ENCODE results near the gene CTSA.
"Not testable (repeated sequence)": the region's sequence is repeated elsewhere in the genome, so short reads cannot be mapped to it uniquely, and the experiment has no call there.

The CTSA gene

DNA sequence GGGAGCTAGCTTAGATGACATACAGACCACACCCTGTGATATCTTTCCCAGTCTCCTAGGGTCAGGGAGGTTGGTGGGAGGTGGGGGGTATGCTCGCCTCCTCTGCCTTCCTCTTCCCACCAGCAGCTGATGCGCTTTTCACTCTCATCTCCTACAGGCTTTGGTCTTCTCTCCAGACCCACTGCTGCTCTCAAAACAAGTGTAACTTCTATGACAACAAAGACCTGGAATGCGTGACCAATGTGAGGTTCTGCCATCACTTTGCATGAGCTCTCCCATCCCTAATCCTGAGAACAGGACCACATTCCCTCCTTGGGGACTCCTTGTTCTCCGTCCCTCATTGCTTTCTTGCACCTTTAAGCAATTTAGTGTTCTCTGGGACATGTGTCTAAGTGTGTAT lies 2.7 kb downstream of the CTSA start:
- Mint-ChIP-seq H3K36me3 (ENCODE audit: insufficient read depth) (peaks cover 31% of the 10 kb centered on the region), H3K27ac (peak overlapping the region; percentile 9 to 92), H3K4me3 (peak overlapping the region in 1 of 2 donors; percentile 94), H3K27me3 (no peaks in the 10 kb centered on the region), H3K4me1 (ENCODE audit: low read depth in 2 of 2) (peaks cover 18 to 34% of the 10 kb centered on the region in 2 donors), H3K9me3 (no peaks in the 10 kb centered on the region)
- DNase-seq (no peak), ATAC-seq (replicated peaks) (no peak)

DNA sequence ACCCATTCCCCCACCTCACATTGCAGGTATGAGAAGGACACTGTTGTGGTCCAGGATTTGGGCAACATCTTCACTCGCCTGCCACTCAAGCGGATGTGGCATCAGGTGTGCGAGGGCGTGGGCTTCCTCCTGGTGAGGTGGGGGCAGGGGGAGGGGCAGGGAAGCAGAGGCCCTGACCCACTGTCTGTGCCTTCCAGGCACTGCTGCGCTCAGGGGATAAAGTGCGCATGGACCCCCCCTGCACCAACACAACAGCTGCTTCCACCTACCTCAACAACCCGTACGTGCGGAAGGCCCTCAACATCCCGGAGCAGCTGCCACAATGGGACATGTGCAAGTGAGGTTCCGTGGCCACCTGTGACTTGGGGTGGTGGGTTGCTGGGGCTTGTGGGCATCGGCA lies 3.7 kb downstream of the CTSA start:
- DNase-seq (no peak), ATAC-seq (replicated peaks) (no peak)
- peak overlapping the region in 1 of 2 donors; percentile 29 for H3K4me3 Mint-ChIP-seq
- H3K9me3 Mint-ChIP-seq, result no peaks in the 10 kb centered on the region
- H3K4me1 Mint-ChIP-seq (ENCODE audit: low read depth in 2 of 2), result peaks cover 18 to 30% of the 10 kb centered on the region in 2 donors
- peak overlapping the region in 1 of 2 donors; percentile 62 for H3K27ac Mint-ChIP-seq
- no peaks in the 10 kb centered on the region for H3K27me3 Mint-ChIP-seq
- H3K36me3 Mint-ChIP-seq (ENCODE audit: insufficient read depth), result peaks cover 31% of the 10 kb centered on the region

DNA sequence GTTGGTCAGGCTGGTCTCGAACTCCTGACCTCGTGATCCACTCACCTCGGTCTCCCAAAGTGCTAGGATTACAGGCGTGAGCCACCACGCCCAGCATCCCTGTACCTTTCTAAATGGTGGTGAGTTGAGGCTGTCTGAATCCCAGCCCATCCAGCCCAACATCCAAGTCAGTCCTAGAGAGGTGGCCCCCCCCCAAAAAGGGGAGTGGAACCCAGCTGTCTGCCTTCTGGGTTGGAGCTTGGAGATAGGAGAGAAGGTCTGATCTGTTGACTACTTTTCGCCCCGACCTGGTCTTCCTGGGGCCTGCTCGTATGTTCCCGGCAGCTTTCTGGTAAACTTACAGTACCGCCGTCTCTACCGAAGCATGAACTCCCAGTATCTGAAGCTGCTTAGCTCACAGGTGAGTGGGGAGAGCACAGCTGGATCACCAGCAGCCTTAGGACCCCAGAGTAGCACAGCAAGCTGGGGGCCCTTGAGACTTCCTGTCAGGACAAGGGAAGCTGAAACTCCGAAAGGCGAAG lies 5.6 kb downstream of the CTSA start:
- no peak for DNase-seq
- H3K36me3 Mint-ChIP-seq (ENCODE audit: insufficient read depth), result peaks cover 18% of the 10 kb centered on the region
- H3K27me3 Mint-ChIP-seq, result no peaks in the 10 kb centered on the region
- no peak for ATAC-seq (replicated peaks)
- H3K9me3 Mint-ChIP-seq, result no peaks in the 10 kb centered on the region
- H3K4me3 Mint-ChIP-seq, result no peak overlapping the region
- H3K27ac Mint-ChIP-seq, result no peak overlapping the region
- H3K4me1 Mint-ChIP-seq (ENCODE audit: low read depth in 2 of 2), result peaks cover 14 to 23% of the 10 kb centered on the region in 2 donors

DNA sequence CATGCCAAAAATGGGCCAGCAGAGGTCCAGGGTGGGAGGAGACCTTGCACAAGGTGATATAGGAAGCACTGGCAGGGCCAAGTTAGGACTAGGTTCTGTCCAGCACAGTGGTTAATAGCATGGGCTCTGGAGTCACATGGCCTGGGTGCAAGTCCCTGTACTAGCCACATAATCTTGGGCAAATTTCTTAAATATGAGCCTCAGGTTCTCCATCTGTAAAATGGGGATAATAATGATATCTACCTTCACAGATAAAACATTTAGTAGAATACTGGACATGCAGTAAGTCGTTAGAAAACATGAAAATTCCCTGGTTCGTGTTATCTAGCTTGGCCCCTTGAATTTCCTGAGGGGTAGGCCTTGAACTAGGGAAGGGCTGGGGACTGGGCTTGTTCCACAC lies 6.2 kb downstream of the CTSA start:
- DNase-seq (no peak), ATAC-seq (replicated peaks) (no peak)
- no peaks in the 10 kb centered on the region for H3K9me3 Mint-ChIP-seq
- no peak overlapping the region for H3K27ac Mint-ChIP-seq
- H3K36me3 Mint-ChIP-seq (ENCODE audit: insufficient read depth), result peaks cover 13% of the 10 kb centered on the region
- no peaks in the 10 kb centered on the region for H3K27me3 Mint-ChIP-seq
- no peak overlapping the region for H3K4me3 Mint-ChIP-seq
- peaks cover 11 to 18% of the 10 kb centered on the region in 2 donors for H3K4me1 Mint-ChIP-seq (ENCODE audit: low read depth in 2 of 2)

DNA sequence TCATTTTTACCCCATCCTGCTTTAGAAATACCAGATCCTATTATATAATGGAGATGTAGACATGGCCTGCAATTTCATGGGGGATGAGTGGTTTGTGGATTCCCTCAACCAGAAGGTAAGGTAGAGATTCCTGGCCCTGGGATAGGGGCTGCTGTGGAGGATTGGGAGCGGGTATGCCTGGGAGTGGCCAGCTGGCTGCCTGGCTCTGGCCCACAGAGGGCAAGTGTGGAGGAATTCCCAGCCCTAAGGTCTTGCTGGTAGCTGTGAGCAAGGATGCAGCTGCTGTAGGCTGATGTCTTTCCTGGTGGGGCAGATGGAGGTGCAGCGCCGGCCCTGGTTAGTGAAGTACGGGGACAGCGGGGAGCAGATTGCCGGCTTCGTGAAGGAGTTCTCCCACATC lies 6.6 kb downstream of the CTSA start:
- Mint-ChIP-seq H3K36me3 (ENCODE audit: insufficient read depth) (peaks cover 9% of the 10 kb centered on the region), H3K9me3 (no peaks in the 10 kb centered on the region), H3K27ac (no peak overlapping the region), H3K4me1 (ENCODE audit: low read depth in 2 of 2) (peaks cover 7 to 13% of the 10 kb centered on the region in 2 donors), H3K27me3 (no peaks in the 10 kb centered on the region), H3K4me3 (no peak overlapping the region)
- no peak for ATAC-seq (replicated peaks)
- DNase-seq, result no peak

DNA sequence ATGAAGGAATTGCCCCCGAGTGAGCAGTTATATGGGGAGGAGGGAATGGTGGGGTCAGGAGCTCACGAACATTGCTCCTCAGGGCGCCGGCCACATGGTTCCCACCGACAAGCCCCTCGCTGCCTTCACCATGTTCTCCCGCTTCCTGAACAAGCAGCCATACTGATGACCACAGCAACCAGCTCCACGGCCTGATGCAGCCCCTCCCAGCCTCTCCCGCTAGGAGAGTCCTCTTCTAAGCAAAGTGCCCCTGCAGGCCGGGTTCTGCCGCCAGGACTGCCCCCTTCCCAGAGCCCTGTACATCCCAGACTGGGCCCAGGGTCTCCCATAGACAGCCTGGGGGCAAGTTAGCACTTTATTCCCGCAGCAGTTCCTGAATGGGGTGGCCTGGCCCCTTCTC lies 7.2 kb downstream of the CTSA start:
- Mint-ChIP-seq H3K36me3 (ENCODE audit: insufficient read depth) (peaks cover 3% of the 10 kb centered on the region), H3K4me3 (no peak overlapping the region), H3K9me3 (no peaks in the 10 kb centered on the region), H3K27me3 (no peaks in the 10 kb centered on the region), H3K27ac (no peak overlapping the region), H3K4me1 (ENCODE audit: low read depth in 2 of 2) (peaks cover under 1 to 8% of the 10 kb centered on the region in 2 donors)
- no peak for ATAC-seq (replicated peaks)
- DNase-seq, result no peak

DNA sequence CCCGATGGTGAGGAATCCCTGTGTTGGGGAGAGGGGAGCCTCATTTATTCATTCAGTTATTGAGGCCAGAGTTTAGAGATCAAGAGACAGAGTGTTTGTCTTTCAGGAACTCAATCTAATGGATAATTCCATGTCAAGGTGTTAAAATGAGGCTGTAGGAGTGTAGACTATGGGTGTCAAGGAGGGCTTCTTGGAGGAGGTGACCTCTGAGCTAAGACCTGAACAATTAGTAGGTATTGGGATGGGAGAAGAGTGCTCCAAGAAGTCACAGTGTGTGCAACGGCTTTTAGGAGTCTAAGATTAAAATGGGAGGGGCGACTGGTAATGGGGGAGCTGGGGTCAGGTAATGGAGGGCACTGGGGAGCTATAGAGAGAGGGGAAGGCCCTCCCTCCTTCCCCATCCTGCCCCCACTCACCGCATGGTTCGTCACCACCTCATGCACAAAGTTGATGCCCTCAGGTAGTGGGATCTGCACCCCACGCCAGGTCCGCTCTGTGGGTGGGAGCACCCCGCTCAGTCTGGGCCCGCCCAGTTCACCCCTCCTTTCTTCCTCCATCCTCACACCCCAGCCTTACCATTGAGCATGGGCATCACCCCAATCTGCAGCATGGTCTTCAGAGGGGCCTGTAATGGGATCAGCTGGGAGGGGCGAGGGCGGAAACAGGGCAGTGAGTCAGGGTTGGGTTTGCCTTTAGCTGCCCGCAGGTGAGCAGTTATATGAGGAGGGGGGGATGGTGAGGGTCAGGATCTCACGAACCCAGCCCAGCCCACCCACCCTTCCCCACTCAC lies 8.1 kb downstream of the CTSA start:
- H3K4me3 Mint-ChIP-seq, result no peak overlapping the region
- no peaks in the 10 kb centered on the region for H3K27me3 Mint-ChIP-seq
- ATAC-seq (replicated peaks) (no peak), DNase-seq (no peak)
- no peak overlapping the region for H3K27ac Mint-ChIP-seq
- no peaks in the 10 kb centered on the region for H3K9me3 Mint-ChIP-seq
- H3K36me3 Mint-ChIP-seq (ENCODE audit: insufficient read depth), result peaks cover 3% of the 10 kb centered on the region
- no peaks in the 10 kb centered on the region for H3K4me1 Mint-ChIP-seq (ENCODE audit: low read depth in 2 of 2)

DNA sequence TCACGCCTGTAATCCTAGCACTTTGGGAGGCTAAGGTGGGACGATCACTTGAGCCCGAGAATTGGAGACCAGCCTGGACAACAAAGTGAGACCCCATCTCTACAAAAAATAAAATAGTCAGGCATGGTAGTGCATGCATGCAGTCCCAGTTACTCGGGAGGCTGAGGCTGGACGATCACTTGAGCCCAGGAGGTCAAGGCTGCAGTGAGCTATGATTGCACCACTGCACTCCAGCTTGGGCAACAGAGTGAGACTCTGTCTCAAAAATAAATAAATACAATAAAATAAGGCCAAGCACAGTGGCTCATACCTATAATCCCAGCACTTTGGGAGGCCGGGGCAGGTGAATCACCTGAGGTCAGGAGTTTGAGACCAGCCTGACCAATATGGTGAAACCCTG lies 10.2 kb downstream of the CTSA start:
- not testable (repeated sequence) for ATAC-seq (replicated peaks); H3K4me1 Mint-ChIP-seq (ENCODE audit: low read depth in 2 of 2); H3K9me3 Mint-ChIP-seq; DNase-seq; H3K27me3 Mint-ChIP-seq; H3K27ac Mint-ChIP-seq; H3K4me3 Mint-ChIP-seq; H3K36me3 Mint-ChIP-seq (ENCODE audit: insufficient read depth)

DNA sequence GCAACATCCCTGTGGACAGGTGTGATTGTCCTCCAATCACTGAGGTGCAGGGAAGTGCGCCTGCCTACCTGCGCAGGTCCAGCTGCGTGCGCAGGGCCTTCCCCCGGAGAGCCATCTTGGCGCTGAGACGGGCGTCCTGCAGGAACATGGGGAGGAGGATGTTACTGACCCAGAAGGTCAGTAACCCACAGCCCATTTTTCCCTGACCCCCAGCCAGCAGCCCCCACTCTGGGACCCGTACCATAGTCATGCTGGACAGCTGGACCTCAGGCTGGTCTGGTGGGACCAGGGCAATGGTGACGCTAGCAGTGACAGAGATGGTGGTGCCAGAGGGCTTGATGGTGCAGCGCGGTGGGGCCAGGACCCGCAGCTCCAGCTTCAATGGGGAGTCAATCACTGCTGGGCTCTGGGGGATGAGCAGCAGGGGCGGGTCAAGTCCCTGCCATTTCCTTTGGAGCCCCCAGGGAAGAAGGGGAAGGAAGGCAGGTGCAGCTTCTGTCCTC lies 11.1 kb downstream of the CTSA start:
- ATAC-seq (replicated peaks) (no peak), DNase-seq (no peak)
- Mint-ChIP-seq H3K9me3 (no peaks in the 10 kb centered on the region), H3K27me3 (no peaks in the 10 kb centered on the region), H3K36me3 (ENCODE audit: insufficient read depth) (peaks cover 3% of the 10 kb centered on the region), H3K4me3 (no peak overlapping the region), H3K27ac (no peak overlapping the region), H3K4me1 (ENCODE audit: low read depth in 2 of 2) (no peaks in the 10 kb centered on the region)

DNA sequence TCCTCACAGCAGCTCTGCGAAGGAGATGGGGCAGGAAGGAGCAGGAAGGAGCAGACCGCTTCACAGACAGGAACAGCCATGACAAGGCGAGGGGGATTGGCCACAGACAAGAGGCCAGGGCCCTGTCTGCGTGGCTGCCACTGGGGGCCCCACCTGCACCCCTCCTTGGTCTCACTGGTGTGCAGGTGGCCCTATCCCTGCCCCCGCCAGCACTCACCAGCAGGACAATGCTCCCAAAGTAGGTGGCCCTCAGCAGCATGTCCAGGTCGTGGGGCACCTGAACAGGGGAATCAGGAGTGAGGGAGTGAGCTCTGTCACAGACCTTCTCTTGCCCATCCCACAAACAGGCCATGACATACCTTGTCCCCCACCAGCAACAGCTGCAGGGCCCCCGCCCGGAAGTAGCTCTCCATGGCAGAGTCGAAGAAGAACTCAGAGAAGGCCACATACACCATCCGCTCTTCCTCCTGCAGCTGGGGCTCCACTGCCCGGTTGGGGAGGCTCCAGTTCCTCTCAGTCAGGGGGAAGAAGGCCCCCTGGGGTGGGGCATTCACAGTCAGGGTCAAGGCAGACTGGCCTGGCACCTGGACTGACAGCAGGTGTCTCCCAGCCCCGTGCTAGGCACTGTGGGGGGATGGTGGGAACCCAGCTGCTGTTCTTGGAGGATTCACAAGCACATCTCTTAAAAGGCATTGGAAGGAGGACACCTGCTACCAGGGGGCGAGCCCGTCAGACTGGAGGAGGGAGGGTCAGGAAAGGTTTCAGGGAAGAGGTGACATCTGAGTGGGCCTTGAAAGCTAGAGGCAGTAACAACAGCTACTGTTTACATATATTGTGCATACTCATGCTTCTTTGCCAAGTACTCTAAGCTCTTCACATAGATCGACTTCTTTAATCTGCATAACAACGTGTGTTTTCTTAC lies 13.7 kb downstream of the CTSA start:
- Mint-ChIP-seq H3K27me3 (no peaks in the 10 kb centered on the region), H3K4me1 (ENCODE audit: low read depth in 2 of 2) (no peaks in the 10 kb centered on the region), H3K4me3 (no peak overlapping the region), H3K9me3 (no peaks in the 10 kb centered on the region), H3K36me3 (ENCODE audit: insufficient read depth) (no peaks in the 10 kb centered on the region), H3K27ac (peak overlapping the region in 1 of 2 donors; percentile 38)
- ATAC-seq (replicated peaks), result no peak
- DNase-seq, result no peak

DNA sequence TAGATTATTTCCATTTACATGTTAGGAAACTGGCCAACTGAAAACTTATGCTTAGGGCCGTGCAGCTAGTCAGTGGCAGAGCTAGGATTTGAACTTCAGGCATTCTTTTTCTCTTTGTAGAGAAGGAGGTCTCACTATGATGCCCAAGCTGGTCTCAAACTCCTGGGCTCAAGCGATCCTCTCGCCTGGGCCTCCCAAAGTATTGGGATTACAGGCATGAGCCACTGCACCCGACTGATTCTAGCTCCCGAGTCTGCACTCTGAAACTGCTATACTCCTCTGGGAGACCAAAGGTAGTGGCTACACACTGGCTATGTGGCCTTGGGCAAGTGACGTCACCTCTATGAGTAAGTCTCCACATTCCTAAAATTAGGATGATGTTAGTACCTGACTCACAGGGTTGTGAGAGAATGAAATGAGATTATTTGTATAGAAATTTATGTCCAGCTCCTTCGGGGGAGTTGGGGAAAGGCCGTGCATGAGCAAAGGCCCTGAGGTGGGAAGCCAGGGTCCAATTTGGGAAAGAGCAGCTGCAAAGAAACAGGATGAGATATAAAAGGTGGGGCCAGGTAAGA lies 14.5 kb downstream of the CTSA start:
- peaks cover 1 to 2% of the 10 kb centered on the region in 2 donors for H3K4me1 Mint-ChIP-seq (ENCODE audit: low read depth in 2 of 2)
- H3K27me3 Mint-ChIP-seq, result no peaks in the 10 kb centered on the region
- H3K9me3 Mint-ChIP-seq, result no peaks in the 10 kb centered on the region
- H3K36me3 Mint-ChIP-seq (ENCODE audit: insufficient read depth), result peaks cover under 1% of the 10 kb centered on the region
- H3K27ac Mint-ChIP-seq, result no peak overlapping the region
- no peak for ATAC-seq (replicated peaks)
- no peak overlapping the region for H3K4me3 Mint-ChIP-seq
- no peak for DNase-seq

DNA sequence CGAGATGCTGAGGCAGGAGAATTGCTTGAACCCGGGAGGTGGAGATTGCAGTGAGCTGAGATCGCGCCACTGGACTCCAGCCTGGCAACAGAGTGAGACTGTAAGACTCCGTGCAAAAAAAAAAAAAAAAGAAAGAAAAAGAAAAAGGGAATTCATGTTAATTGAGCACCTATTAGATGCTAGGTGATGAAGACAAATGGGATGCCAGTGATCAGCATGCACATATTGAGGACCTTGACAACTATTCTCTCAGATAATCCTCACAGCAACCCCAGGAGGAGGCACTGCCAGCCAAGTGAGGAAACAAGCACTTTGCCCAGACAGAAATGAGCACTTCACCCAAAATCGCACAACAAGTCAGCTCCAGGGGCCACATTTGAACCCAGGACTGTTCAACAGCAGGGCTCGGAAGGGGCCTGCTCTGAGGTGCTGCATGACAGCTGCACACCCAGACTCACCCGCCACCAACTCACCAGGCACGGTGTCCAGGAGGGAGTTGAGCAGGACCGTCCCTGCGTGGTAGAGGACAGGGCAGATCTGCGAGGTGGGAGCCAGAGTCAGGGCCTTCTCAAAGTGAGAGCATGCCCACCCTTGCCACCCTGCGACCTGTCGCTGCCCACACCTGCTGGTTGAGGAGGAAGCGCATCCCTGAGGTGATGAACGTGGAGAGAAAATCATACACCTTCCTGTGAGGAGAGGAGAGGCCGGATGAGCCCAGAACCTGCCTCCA lies 16.2 kb downstream of the CTSA start:
- DNase-seq, result no peak
- peaks cover 11 to 16% of the 10 kb centered on the region in 2 donors for H3K4me1 Mint-ChIP-seq (ENCODE audit: low read depth in 2 of 2)
- no peaks in the 10 kb centered on the region for H3K27me3 Mint-ChIP-seq
- no peak for ATAC-seq (replicated peaks)
- no peak overlapping the region for H3K27ac Mint-ChIP-seq
- no peak overlapping the region for H3K4me3 Mint-ChIP-seq
- peaks cover 6% of the 10 kb centered on the region for H3K36me3 Mint-ChIP-seq (ENCODE audit: insufficient read depth)
- no peaks in the 10 kb centered on the region for H3K9me3 Mint-ChIP-seq

DNA sequence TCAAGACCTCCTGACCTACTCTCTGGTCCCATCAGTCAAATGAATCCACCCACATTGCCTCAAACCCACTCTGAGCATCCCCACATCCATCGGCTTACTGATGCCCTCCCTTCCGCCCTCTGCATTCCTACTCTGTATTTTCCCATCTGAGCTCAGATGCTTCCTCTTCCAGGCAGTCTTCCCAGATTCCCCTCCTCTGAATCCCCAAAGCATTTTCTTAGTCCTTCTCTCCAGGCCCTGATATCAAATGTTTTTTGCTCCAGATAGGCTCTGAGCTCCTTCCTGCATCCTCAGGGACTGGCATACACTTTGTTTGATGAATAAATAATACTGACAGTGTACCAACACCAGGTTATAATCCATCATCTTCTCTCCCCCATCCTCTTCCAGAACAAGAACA lies 16.9 kb downstream of the CTSA start:
- DNase-seq (no peak), ATAC-seq (replicated peaks) (no peak)
- Mint-ChIP-seq H3K27me3 (no peaks in the 10 kb centered on the region), H3K36me3 (ENCODE audit: insufficient read depth) (peaks cover 6% of the 10 kb centered on the region), H3K9me3 (no peaks in the 10 kb centered on the region), H3K4me1 (ENCODE audit: low read depth in 2 of 2) (peaks cover 11 to 16% of the 10 kb centered on the region in 2 donors), H3K27ac (peak overlapping the region in 1 of 2 donors; percentile 14), H3K4me3 (no peak overlapping the region)

All from effector memory CD8-positive, alpha-beta T cell (primary cell).